Anterior cingulate cortex (tissue), 58 donors: Measurements from ENCODE around the gene CTSK.
A peak's percentile ranks its signal among the peaks of the same experiment; 100 is the strongest.
"Not testable (repeated sequence)": the region's sequence is repeated elsewhere in the genome, so short reads cannot be mapped to it uniquely, and the experiment has no call there.

Source experiments
- DNase-seq, 58 donors: peaks; one replicate each; lab custom pipeline; 2025; lab: John Stamatoyannopoulos, UW

Gene CTSK

GRCh38 chr1:150807249-150808023 is 624 bp downstream of the CTSK start:
- DNase-seq, result no peak

- DNase-seq, result no peak
Measured at GRCh38 chr1:150805899-150806298, 2.2 kb downstream of the CTSK start.

GRCh38 chr1:150804671-150805070 is 3.4 kb downstream of the CTSK start:
- no peak for DNase-seq

- DNase-seq, result no peak
Measured at GRCh38 chr1:150799089-150799488, 9.0 kb downstream of the CTSK start.

- no peak for DNase-seq
Measured at GRCh38 chr1:150798525-150798924, 9.5 kb downstream of the CTSK start.

GRCh38 chr1:150796374-150796773 is 11.7 kb downstream of the CTSK start:
- DNase-seq, result no peak

GRCh38 chr1:150793778-150794177 is 14.3 kb downstream of the CTSK start:
- not testable (repeated sequence) for DNase-seq

- DNase-seq, result no peak
Measured at GRCh38 chr1:150793221-150793620, 14.8 kb downstream of the CTSK start.

- DNase-seq, result no peak
Measured at GRCh38 chr1:150791585-150791984, 16.5 kb downstream of the CTSK start.

GRCh38 chr1:150789396-150789795 is 18.7 kb downstream of the CTSK start:
- peak in 2 of 58 donors; percentile 1 to 10 for DNase-seq

GRCh38 chr1:150788946-150789345 is 19.1 kb downstream of the CTSK start:
- DNase-seq, result no peak

- no peak for DNase-seq
Measured at GRCh38 chr1:150787455-150787854, 20.6 kb downstream of the CTSK start.

- DNase-seq, result no peak
Measured at GRCh38 chr1:150780510-150780909, 27.6 kb downstream of the CTSK start.

- no peak for DNase-seq
Measured at GRCh38 chr1:150778409-150778808, 29.7 kb downstream of the CTSK start.

GRCh38 chr1:150777544-150777943 is 30.5 kb downstream of the CTSK start:
- no peak for DNase-seq

GRCh38 chr1:150775931-150776505 is 32.0 kb downstream of the CTSK start:
- DNase-seq, result not testable (repeated sequence)

- DNase-seq, result no peak
Measured at GRCh38 chr1:150775276-150775675, 32.8 kb downstream of the CTSK start.

- no peak for DNase-seq
Measured at GRCh38 chr1:150772326-150772725, 35.7 kb downstream of the CTSK start.

- not testable (repeated sequence) for DNase-seq
Measured at GRCh38 chr1:150767704-150768103, 40.4 kb downstream of the CTSK start.

- not testable (repeated sequence) for DNase-seq
Measured at GRCh38 chr1:150765977-150766301, 42.1 kb downstream of the CTSK start.

- peak in 1 of 58 donors; percentile 5 for DNase-seq
Measured at GRCh38 chr1:150765296-150765976, 42.6 kb downstream of the CTSK start, which contains the start of gene CTSS. Gene CTSS, minus strand, starts transcription at chr1:150765778. Its CDS starts 1,015 bp downstream, at chr1:150764763.
